Heart right ventricle (tissue), 16 donors: ENCODE data around the gene DISC1. TPM values are rescaled to one million over a fixed set of nuclear protein-coding genes. Genes with fewer than 3 reads are reported as not detected.

Experiments used
- ATAC-seq, 8 donors: fragments of 200-7000 bp; cut with Tn5 transposase; one replicate each; pipeline ENCODE4 v1.9.1; 2020; ENCODE audit warnings: mild to moderate bottlenecking in 8 of 8, moderate library complexity in 8 of 8, moderate number of reproducible peaks in 1 of 8
- DNase-seq, 2 donors: peaks; one replicate each; pipeline ENCODE4 v3.0.0-alpha.2; 2020
- H3K27ac ChIP-seq, 10 donors: fragments of 200-600 bp; sonication (generic) in 2 of 10; one replicate each; pipeline versions ENCODE4 v1.5.0 to v1.8.0; 2020 to 2022; ENCODE audit warnings: mild to moderate bottlenecking in 3 of 10
- H3K27me3 ChIP-seq, 7 donors: fragments of 200-600 bp; one replicate each; pipeline ENCODE4 v1.8.0; 2021 to 2022; ENCODE audit warnings: mild to moderate bottlenecking in 2 of 7
- H3K36me3 ChIP-seq, 9 donors: fragments of 200-600 bp; sonication (generic) in 1 of 9; one replicate each; pipeline versions ENCODE4 v1.5.0 to v1.8.0; 2020 to 2022; ENCODE audit warnings: mild to moderate bottlenecking in 2 of 9
- H3K4me1 ChIP-seq, 9 donors: fragments of 200-600 bp; sonication (generic) in 1 of 9; one replicate each; pipeline versions ENCODE4 v1.5.0 to v1.8.0; 2020 to 2022; ENCODE audit warnings: mild to moderate bottlenecking in 4 of 9
- H3K4me3 ChIP-seq, 10 donors: fragments of 200-600 bp; sonication (generic) in 2 of 10; one replicate each; pipeline versions ENCODE4 v1.5.0 to v1.8.0; 2020 to 2022; ENCODE audit warnings: mild to moderate bottlenecking in 7 of 10, moderate library complexity in 2 of 10
- H3K9me3 ChIP-seq, 11 donors: fragments of 200-600 bp in 10 of 11; sonication (generic) in 2 of 11; one replicate each; pipeline versions ENCODE4 v1.5.0 to v1.8.0; 2013 to 2022; ENCODE audit warnings: mild to moderate bottlenecking in 2 of 11, control low read depth in 1 of 11, moderate library complexity in 1 of 11
- WGBS, 2 donors: extraction: QIAGEN DNeasy Blood & Tissue Kit; methylation state at CpG; one replicate each; pipeline ENCODE4 v1.1.7; 2013; ENCODE audit warnings: inconsistent platforms in 1 of 2; 5-methylcytosine and 5-hydroxymethylcytosine counted together
- intact Hi-C, 10 donors: fragments of 100-400 bp; cut with DNase I; formaldehyde crosslinking; loops; one replicate each; pipeline versions ENCODE4 v1.11.1 to v1.14.2; 2022
- polyA plus RNA-seq, 2 donors: library from polyadenylated mRNA; stranded (reverse); fragments of 200-250 nt; gene quantifications; one replicate each; pipeline ENCODE4 v1.2.3, GENCODE V29; 2013
- total RNA-seq, 10 donors: library from RNA; stranded (reverse); fragmentation: NEBNext Ultra II Directional in 3 of 10; extraction: Animal tissue kit (Norgen Biotek cat#: 25700) in 3 of 10; gene quantifications; one replicate each; pipeline versions ENCODE4 v1.2.1 to v1.2.4, GENCODE V29; 2021 to 2023
- TF ChIP-seq, protein P1 (sequence below), 9 donors: fragments of 200-600 bp; sonication (generic) in 2 of 9; IDR thresholded peaks; one replicate each; pipeline versions ENCODE4 v1.5.0 to v1.8.0; 2021 to 2022; ENCODE audit warnings: antibody characterized with exemption in 9 of 9, mild to moderate bottlenecking in 5 of 9, moderate library complexity in 1 of 9
- donor health status: Arrhythmogenic right ventricular cardiomyopathy.
- donor health status: ischemic (EF 13 %, LVEDD 7.1; RV severe dilation, severe dysfunction).
- donor health status: healthy with polysubstance abuse.
- donor health status: DM: no; HTN: yes; CAD: no.
- donor health status: DM: no; HTN: no; CAD: no.
- donor health status: ischemic (EF 25% LVEDD 6.9; RV normal size, moderate dysfunction).
- donor health status: ischemic (EF 25% LVEDD 5.7; RV mildly dilated, moderate dysfunction).
- donor health status: healthy.
- donor health status: DM: yes; HTN: yes; CAD: no.
- donor health status: Ischemic cardiomyopathy.
- donor health status: ischemic (EF 35%, LVEDD 5.7; RV mildly dilated, moderate dysfunction).
- donor health status: nonischemic (EF 11% LVEDD 7.7; RV severe dilation, severe dysfunction).
- donor health status: DM: yes; HTN: yes; CAD: no.
- donor health status: PGD.
- donor health status: ischemic (EF 29% LVEDD 5.4; RV normal size, mild dysfunction).
- donor health status: nonischemic (EF 23%, LVEDD 6.1; RV moderate dilation, normal function).

DISC1 gene
- total and polyA plus RNA-seq, 12 donors, result 1.4 to 6.4 (median 4.0) TPM

- H3K9me3 ChIP-seq, result no peaks in the 10 kb centered on the region
- 88 to 93% methylated on average over 12 of the region's 12 CpGs for WGBS, 2 donors
- H3K4me1 ChIP-seq, result peaks cover 19 to 66% (median 49%) of the 10 kb centered on the region in 9 donors
- ATAC-seq, result peak in 2 of 8 donors; percentile 32 to 39
- TF ChIP-seq, protein P1, sequence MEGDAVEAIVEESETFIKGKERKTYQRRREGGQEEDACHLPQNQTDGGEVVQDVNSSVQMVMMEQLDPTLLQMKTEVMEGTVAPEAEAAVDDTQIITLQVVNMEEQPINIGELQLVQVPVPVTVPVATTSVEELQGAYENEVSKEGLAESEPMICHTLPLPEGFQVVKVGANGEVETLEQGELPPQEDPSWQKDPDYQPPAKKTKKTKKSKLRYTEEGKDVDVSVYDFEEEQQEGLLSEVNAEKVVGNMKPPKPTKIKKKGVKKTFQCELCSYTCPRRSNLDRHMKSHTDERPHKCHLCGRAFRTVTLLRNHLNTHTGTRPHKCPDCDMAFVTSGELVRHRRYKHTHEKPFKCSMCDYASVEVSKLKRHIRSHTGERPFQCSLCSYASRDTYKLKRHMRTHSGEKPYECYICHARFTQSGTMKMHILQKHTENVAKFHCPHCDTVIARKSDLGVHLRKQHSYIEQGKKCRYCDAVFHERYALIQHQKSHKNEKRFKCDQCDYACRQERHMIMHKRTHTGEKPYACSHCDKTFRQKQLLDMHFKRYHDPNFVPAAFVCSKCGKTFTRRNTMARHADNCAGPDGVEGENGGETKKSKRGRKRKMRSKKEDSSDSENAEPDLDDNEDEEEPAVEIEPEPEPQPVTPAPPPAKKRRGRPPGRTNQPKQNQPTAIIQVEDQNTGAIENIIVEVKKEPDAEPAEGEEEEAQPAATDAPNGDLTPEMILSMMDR (IDR thresholded peaks at IDR 0.05), result no peak
- H3K27ac ChIP-seq, result peak overlapping the region in 4 of 10 donors; percentile 2 to 37 (median 27)
- intact Hi-C loops, result no loop called here
- no peak for DNase-seq
- no peaks in the 10 kb centered on the region for H3K27me3 ChIP-seq
- no peak overlapping the region for H3K4me3 ChIP-seq
- no peaks in the 10 kb centered on the region for H3K36me3 ChIP-seq
Observed at GRCh38 chr1:231923491-231924041, 297.0 kb downstream of the DISC1 start.

GRCh38 chr1:231924180-231924579, 297.6 kb downstream of the DISC1 start:
- no peaks in the 10 kb centered on the region for H3K36me3 ChIP-seq
- H3K27me3 ChIP-seq, result no peaks in the 10 kb centered on the region
- peak overlapping the region in 4 of 10 donors; percentile 2 to 37 (median 27) for H3K27ac ChIP-seq
- H3K4me1 ChIP-seq, result peaks cover 13 to 66% (median 48%) of the 10 kb centered on the region in 9 donors
- TF ChIP-seq, protein P1 (IDR thresholded peaks at IDR 0.05), result no peak
- DNase-seq, result no peak
- no peak for ATAC-seq
- 56 to 60% methylated on average over 7 of the region's 7 CpGs for WGBS, 2 donors
- intact Hi-C loops, result no loop called here
- H3K4me3 ChIP-seq, result no peak overlapping the region
- H3K9me3 ChIP-seq, result no peaks in the 10 kb centered on the region

DNA sequence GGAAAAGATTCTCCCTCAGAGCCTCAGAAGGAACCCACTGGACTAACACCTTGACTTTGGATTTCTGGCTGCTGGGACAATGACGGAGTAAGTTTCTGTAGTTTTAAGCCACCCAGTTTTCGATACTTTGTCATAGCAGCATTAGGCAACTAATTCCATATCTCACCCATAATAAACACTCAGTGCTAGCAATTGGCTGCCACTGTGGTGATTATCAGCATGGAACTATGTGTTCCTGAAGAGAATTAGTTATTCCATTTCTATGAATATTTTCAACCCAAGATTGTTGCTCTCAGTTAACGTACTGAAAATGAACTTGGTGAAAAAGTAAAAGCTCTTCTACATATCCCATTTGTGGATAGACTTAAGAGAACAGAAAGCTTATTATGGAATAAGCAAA, 299.3 kb downstream of the DISC1 start:
- H3K4me3 ChIP-seq, result no peak overlapping the region
- no peaks in the 10 kb centered on the region for H3K36me3 ChIP-seq
- WGBS, 2 donors, result 57 to 73% methylated on average over 3 of the region's 3 CpGs
- H3K27me3 ChIP-seq, result no peaks in the 10 kb centered on the region
- ATAC-seq (peak in 1 of 8 donors; percentile 54), DNase-seq (no peak)
- no peaks in the 10 kb centered on the region for H3K9me3 ChIP-seq
- peak overlapping the region in 6 of 10 donors; percentile 21 to 72 (median 60) for H3K27ac ChIP-seq
- H3K4me1 ChIP-seq, result peaks cover 12 to 66% (median 49%) of the 10 kb centered on the region in 9 donors
- TF ChIP-seq, protein P1 (IDR thresholded peaks at IDR 0.05), result no peak
- intact Hi-C loops, result loop anchor here in 3 of 10 donors (2.0 to 5.0 kb wide), 3 partner anchors 59 to 86 kb away; no protein-coding TSS in a partner anchor

DNA sequence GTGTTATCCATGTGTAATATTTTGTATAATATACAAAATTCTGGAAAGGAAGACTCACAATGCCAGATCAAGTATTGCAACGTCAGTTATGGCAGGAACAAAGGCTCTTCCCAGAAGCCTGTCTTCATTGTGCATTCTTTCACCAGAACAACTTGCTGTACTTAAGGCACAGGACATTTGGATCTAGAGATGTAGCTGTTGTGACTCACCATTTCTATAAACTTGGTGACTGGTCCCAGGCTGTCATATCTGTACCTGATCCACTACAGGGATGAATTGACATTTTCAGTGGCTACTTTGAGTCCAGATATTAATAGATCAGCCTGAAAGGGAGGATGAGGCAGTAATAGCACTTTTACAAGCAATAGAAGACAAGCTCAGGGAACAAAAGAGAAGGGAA, 299.8 kb downstream of the DISC1 start:
- Histone ChIP-seq H3K27me3 (no peaks in the 10 kb centered on the region), H3K27ac (peak overlapping the region; percentile 16 to 73 (median 50)), H3K4me1 (peaks cover 12 to 71% (median 49%) of the 10 kb centered on the region in 9 donors), H3K36me3 (no peaks in the 10 kb centered on the region), H3K9me3 (no peaks in the 10 kb centered on the region), H3K4me3 (no peak overlapping the region)
- intact Hi-C loops, result loop anchor here in 3 of 10 donors (2.0 to 5.0 kb wide), 3 partner anchors 59 to 86 kb away; no protein-coding TSS in a partner anchor
- TF ChIP-seq, protein P1 (IDR thresholded peaks at IDR 0.05), result no peak
- no peak for DNase-seq
- WGBS, 2 donors, result 35 to 44% methylated on average over 1 of the region's 1 CpG
- peak in 6 of 8 donors; percentile 20 to 90 (median 72) for ATAC-seq
